ENCODE measurements around the gene FSIP2.

Gene FSIP2

DNA sequence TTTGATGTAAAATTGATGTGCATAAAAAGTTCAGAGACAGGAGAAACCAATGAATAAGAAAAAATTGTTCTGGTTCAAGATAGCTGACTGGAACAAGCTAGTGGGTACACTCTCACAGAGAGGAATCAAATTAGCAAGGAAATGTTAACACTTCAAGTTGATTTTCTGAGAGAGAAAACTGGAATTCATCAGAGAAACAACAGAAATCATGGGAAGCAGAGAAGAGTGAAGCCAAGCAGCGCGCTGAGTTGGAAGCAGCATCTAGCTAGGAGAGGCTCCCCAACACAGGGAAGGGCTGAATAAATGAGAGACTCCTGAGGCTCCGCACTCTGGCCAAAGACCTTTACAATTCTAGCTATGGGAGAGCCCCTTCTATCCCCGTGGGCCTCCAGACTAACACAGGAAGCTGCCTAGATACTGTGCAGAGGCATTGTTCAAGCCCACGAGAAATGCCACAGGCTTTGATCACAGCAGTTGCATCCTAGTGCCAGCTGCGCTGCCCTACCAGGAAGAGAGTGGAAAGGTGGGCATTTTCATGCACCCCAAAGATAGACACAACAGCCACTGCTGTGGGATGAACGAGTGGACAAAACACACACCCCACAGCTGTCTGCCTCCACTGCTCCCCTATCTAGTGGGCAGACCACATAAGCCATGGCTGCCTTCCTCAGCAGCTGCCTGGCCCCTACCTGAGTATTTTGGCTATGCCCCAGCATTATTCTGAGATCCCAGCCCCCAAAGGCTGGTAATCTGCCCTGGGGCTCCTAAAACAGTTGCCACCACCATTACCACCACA is 136.7 kb downstream of the FSIP2 start:
- TF ChIP-seq POLR2AphosphoS5 (IDR thresholded peaks at IDR 0.05; ENCODE audit: low read depth, low read length) (no peak), POLR2A (IDR thresholded peaks at IDR 0.05; ENCODE audit: low read depth, low read length) (no peak), PAX5 (IDR thresholded peaks at IDR 0.05; ENCODE audit: insufficient read depth, low read length, severe bottlenecking) (no peak), POU2F2 (IDR thresholded peaks at IDR 0.05; ENCODE audit: low read depth, low read length) (no peak), SPI1 (IDR thresholded peaks at IDR 0.05; ENCODE audit: low read depth, low read length) (no peak), TAF1 (IDR thresholded peaks at IDR 0.05; ENCODE audit: low read depth, low read length) (no peak)
- no peak for FAIRE-seq

GRCh38 chr2:185876234-185876633 is 137.6 kb downstream of the FSIP2 start:
- no peak for DNase-seq (ENCODE audit: insufficient read length, low spot score)
- no peak for TF ChIP-seq PAX5 (IDR thresholded peaks at IDR 0.05; ENCODE audit: insufficient read depth, low read length, severe bottlenecking)
- no peak for TF ChIP-seq POLR2AphosphoS5 (IDR thresholded peaks at IDR 0.05; ENCODE audit: low read depth, low read length)
- no peak for TF ChIP-seq POLR2A (IDR thresholded peaks at IDR 0.05; ENCODE audit: low read depth, low read length)
- no peak for TF ChIP-seq POU2F2 (IDR thresholded peaks at IDR 0.05; ENCODE audit: low read depth, low read length)
- no peak for TF ChIP-seq SPI1 (IDR thresholded peaks at IDR 0.05; ENCODE audit: low read depth, low read length)
- no peak for TF ChIP-seq TAF1 (IDR thresholded peaks at IDR 0.05; ENCODE audit: low read depth, low read length)

More for the DNA sequence above, 136.7 kb downstream of the FSIP2 start:
- no peak for DNase-seq (ENCODE audit: insufficient read length, low spot score)

GRCh38 chr2:185880396-185880795 is 141.8 kb downstream of the FSIP2 start:
- DNase-seq (ENCODE audit: insufficient read length, low spot score), result no peak
- no peak for FAIRE-seq
- no peak for TF ChIP-seq TAF1 (IDR thresholded peaks at IDR 0.05; ENCODE audit: low read depth, low read length)
- no peak for TF ChIP-seq POLR2A (IDR thresholded peaks at IDR 0.05; ENCODE audit: low read depth, low read length)
- no peak for TF ChIP-seq PAX5 (IDR thresholded peaks at IDR 0.05; ENCODE audit: insufficient read depth, low read length, severe bottlenecking)
- TF ChIP-seq SPI1 (IDR thresholded peaks at IDR 0.05; ENCODE audit: low read depth, low read length), result no peak
- no peak for TF ChIP-seq POLR2AphosphoS5 (IDR thresholded peaks at IDR 0.05; ENCODE audit: low read depth, low read length)
- no peak for TF ChIP-seq POU2F2 (IDR thresholded peaks at IDR 0.05; ENCODE audit: low read depth, low read length)

More at GRCh38 chr2:185876234-185876633, 137.6 kb downstream of the FSIP2 start:
- FAIRE-seq, result no peak
